ENCODE data around the gene UBE2G2. TPM values are rescaled to one million over a fixed set of nuclear protein-coding genes. Genes with fewer than 3 reads are reported as not detected.

The UBE2G2 gene
- total RNA-seq, 1 donor from 2014 or later, result 108 TPM

GRCh38 chr21:44766818-44767354 is 34.7 kb downstream of the UBE2G2 start:
- intact Hi-C loops (cut with micrococcal nuclease), result no loop called here

GRCh38 chr21:44766014-44766817 is 35.4 kb downstream of the UBE2G2 start:
- intact Hi-C loops (cut with micrococcal nuclease), result no loop called here

- intact Hi-C loops (cut with micrococcal nuclease), result no loop called here
Measured at GRCh38 chr21:44765231-44766013, 36.2 kb downstream of the UBE2G2 start.

- intact Hi-C loops (cut with micrococcal nuclease), result no loop called here
Measured at GRCh38 chr21:44764319-44765230, 37.0 kb downstream of the UBE2G2 start.

GRCh38 chr21:44763451-44764318 is 37.9 kb downstream of the UBE2G2 start:
- intact Hi-C loops (cut with micrococcal nuclease), result no loop called here

GRCh38 chr21:44763050-44763378 is 38.6 kb downstream of the UBE2G2 start:
- intact Hi-C loops (cut with micrococcal nuclease), result no loop called here

GRCh38 chr21:44762221-44763049 is 39.2 kb downstream of the UBE2G2 start:
- intact Hi-C loops (cut with micrococcal nuclease), result no loop called here

GRCh38 chr21:44761747-44762208 is 39.8 kb downstream of the UBE2G2 start:
- intact Hi-C loops (cut with micrococcal nuclease), result no loop called here

- intact Hi-C loops (cut with micrococcal nuclease), result no loop called here
Measured at GRCh38 chr21:44761011-44761729, 40.5 kb downstream of the UBE2G2 start.

GRCh38 chr21:44760376-44760775 is 41.2 kb downstream of the UBE2G2 start:
- intact Hi-C loops (cut with micrococcal nuclease), result no loop called here

- intact Hi-C loops (cut with micrococcal nuclease), result no loop called here
Measured at GRCh38 chr21:44759628-44760285, 41.9 kb downstream of the UBE2G2 start.

- intact Hi-C loops (cut with micrococcal nuclease), result no loop called here
Measured at GRCh38 chr21:44758781-44759627, 42.6 kb downstream of the UBE2G2 start.

- intact Hi-C loops (cut with micrococcal nuclease), result no loop called here
Measured at GRCh38 chr21:44758141-44758561, 43.5 kb downstream of the UBE2G2 start.

GRCh38 chr21:44757731-44758130 is 43.9 kb downstream of the UBE2G2 start:
- intact Hi-C loops (cut with micrococcal nuclease), result no loop called here

GRCh38 chr21:44756423-44757185 is 45.0 kb downstream of the UBE2G2 start:
- intact Hi-C loops (cut with micrococcal nuclease), result no loop called here

GRCh38 chr21:44755227-44755626 is 46.4 kb downstream of the UBE2G2 start:
- intact Hi-C loops (cut with micrococcal nuclease), result loop anchor here (1.0 kb wide), 1 partner anchor 38 kb away; no protein-coding TSS in a partner anchor

Measured in T-helper 1 cell treated with Interleukin-12 subunit alpha and Interleukin-12 subunit beta and Interleukin-4 antibody, amounts not matched to agents 30 ng/mL and 1 ng/mL, for 36 hours (primary cell).